Stimulated activated CD8-positive, alpha-beta memory T cell treated with anti-CD3 and anti-CD28 coated beads, Interleukin-7, amount 100 ng/mL, for 48 hours (primary cell): ENCODE measurements around the gene MOB3B.

ENCODE experiments used
- DNase-seq, 2 donors: peaks; one replicate each; pipeline ENCODE4 v3.0.0-alpha.2; 2020; ENCODE audit warnings: low read depth in 1 of 2; ENCODE audit errors: extremely low read depth in 1 of 2

MOB3B gene

GRCh38 chr9:27394826-27395201 is 134.8 kb downstream of the MOB3B start:
- no peak for DNase-seq

DNA sequence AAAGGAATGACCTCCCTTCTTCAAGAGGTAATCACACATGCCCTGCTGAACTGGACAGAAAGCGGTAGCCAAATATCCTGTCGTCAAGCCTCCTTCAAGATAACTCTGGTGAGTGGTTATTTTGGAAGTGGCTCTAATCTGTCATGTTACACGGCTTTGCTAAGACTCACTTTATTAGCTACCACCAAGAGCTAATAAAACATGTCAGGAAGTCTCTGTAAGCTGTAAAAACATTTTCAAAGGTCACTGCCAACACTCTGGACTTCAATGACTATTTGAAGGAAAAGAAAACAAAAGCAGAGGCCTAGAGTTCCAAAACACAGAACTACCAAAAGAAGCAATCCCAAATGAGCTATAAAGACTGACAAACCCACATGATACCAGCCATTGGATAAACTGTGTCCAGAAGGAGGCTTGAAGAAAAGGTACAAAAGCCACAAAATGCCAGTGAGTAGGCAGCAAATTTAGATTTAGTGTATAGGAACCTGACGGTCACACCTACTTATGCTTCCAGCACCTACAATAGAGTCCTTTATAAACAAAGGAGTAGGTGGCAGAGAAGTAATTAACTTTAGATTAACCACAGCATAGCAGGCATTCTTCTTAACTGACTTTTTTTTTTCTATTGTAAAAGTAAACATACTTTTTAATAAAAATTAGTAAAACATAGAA is 135.3 kb downstream of the MOB3B start:
- no peak for DNase-seq

DNA sequence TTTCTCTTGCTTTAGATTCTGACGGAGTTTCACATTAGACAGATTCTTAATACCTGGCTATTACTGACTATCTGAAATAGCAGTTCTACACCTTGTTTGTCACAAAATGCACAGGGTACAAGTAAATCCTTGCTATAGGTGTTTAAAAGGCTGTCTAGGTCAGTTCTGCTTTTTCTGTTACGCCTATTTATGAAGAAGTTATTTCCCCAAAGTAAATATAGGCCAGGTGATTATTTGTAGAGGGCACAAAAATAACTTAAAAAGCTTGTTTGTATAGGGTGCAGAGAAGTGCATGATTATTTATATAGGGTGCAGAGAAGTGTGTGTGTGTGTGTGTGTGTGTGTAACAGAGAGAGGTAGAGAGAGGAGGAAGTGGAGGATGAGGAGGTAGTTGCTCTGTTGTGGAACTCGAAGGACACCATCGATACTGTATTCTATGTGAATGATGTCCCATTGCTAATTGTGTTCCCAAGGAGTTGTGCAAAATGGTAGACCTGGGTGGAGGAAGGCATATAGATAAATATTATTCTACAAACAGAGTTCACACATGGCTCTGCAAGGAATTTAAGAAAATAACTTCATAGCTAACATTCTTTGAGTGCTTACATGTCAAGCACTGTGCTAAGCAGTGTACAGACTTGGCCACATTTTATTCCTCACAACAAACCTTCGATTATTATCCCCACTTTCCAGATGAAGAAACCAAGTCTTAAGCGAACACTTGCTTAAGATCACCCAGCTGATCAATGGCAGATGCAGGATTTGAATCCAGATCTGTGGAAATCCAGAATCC is 136.4 kb downstream of the MOB3B start:
- no peak for DNase-seq

DNA sequence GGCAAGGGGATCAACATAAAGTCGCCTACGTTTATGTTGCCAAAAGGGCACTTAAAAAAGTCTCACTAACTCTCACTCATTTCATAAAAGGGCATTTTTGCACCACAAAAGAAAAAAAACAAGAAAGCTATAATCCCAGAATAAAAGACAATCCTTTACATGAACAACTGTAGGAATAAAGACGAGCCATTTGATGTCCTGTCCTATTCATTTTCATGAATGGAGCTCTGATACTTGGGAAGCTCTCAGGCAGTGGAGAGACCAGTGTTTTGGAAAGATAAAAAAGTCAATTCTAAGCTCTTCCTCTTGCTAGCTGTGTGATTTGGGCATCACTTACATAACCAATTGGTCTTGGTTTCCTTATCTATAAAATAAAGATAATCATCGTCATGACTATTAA is 137.2 kb downstream of the MOB3B start:
- no peak for DNase-seq

GRCh38 chr9:27391040-27391895 is 138.3 kb downstream of the MOB3B start:
- DNase-seq, result no peak

DNA sequence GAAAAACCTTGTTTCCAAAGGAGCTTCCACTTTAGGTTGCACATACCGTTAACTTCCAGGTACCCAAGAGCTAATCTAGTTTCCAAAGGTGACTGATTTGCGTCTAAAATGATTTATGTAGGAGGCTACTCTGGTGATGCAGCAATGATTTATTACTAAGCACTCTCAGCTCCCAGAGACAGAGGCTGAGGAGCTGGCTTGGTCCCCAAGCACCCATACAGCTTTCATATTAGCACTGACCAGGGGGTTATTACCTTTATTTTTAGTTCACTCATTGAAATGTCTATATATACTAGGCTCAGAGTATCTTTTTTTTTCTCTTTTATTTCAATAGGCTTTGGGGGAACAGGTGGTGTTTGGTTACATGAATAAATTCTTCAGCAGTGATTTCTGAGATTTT is 141.5 kb downstream of the MOB3B start:
- no peak for DNase-seq

DNA sequence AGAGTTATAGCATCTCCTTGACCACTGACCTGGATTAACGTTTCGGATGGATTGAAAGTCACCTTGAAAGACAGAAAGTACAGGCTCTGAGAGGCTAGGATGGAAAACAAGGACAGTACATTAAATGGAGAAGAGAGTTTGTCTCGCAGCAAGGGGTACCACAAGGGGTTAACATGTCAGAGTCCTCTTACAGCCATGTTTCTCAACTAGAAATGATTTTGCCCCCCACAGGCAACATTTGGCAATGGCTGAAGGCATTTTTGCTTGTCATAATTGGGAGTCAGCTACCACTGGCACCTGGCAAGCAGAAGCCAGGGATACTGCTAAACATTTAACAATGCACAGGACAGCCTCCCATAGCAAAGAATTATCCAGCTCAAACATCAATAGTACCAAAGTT is 141.9 kb downstream of the MOB3B start:
- no peak for DNase-seq

GRCh38 chr9:27386571-27387091 is 143.0 kb downstream of the MOB3B start:
- no peak for DNase-seq

DNA sequence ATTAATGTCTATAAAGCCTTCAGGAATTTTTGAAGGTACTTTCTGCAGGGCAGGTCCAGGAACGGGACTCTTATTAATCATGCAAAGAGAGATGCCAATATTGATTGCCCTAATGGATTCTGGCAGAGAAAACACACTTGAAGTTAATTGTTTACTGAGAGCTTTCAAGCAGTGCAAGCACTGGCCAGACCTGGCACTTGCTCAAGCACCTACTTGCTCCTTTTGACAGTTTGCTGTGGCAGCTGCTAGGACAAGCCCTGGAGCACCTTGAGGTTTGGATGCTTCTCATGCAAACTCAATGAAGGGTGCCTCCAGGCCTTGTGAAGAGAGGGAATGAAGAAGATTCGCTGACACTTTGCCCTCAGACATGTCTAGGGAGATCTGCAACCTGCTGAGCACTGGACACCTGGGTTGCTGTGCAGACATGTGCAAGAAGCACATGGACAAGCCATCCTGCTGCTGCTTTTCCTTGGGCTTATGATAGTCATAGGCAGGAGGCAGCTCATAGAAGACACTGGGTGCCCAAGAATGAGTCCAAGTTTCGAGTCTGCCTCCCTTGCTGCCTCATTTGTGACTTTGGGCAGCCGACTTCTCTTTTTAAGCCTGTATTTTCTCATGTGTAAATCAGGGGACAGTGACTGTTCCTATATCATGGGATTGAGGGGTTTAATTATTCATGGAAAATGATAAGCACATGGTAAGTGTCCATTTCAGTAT is 143.8 kb downstream of the MOB3B start:
- DNase-seq, result no peak

DNA sequence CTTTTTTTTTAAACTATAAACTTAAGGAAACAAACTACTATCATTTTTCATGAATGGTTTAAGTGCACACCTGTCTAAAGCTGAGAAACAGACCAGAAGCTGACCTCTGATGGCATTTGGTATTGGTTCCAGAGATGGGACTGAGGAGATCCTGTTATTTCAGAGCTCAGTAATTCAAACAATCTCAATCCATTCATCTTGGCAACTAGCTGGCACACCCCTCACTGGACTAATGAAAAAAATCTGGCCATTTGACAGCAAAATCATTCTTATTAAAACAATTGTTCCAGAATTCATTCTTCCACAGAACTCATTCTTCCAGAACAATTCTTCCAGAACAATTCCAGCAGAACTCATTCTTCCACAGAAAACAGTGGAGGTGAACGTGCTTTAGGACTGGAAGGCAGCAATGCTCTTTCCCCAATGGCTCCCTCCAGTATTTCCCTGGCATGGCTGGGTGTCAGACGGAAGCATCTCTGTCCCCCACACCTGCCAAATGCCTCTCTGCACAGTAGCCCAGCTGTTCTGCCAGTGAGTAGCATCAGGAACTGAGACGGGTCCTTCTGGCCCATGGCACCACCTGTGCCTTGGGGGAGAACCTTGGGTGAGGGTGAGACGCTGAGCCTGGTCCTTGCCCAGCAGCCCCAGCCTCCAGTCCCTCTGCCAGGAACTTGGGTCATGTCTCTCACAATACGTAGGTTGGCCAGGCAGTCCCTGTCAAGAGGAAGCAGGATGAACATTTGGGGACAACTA is 145.2 kb downstream of the MOB3B start:
- no peak for DNase-seq

GRCh38 chr9:27383524-27383923 is 146.1 kb downstream of the MOB3B start:
- no peak for DNase-seq

DNA sequence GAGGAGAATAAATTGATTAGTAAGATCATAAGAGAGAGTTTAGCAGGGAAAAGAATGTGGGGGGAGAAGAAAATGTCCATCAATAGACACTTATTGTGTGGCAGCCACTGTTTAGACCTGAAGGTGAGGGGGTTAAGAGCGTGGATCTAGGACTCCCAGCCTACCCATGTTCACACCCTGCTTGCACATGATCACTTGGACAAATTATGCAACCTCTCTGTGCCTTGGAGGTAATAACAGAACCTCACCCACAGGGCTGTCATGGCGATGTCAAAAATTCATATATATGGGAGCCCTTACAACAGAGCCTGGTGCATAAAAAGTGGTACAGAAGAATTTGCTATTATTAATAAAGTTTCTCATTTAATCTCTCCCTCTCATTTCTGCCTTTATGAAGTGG is 146.6 kb downstream of the MOB3B start:
- no peak for DNase-seq

DNA sequence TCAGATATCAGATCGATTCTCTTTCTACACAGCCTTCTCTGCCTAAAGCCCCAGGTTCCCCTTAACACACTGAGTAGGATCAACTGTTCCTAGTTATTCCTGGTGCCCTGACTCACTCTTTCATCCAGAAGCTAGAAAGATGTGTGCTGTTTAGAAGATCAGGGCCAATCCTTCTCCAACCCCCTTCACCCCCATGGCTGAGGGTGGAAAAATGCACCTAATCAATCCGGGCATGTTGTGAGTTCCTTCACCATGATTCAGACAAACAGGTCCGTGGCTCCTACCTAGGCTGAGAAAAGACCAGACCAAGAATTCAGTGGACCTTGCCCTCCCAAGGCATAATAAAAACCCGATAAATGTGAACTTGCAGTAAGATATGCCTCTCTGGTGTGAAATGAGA is 147.3 kb downstream of the MOB3B start:
- DNase-seq, result no peak

DNA sequence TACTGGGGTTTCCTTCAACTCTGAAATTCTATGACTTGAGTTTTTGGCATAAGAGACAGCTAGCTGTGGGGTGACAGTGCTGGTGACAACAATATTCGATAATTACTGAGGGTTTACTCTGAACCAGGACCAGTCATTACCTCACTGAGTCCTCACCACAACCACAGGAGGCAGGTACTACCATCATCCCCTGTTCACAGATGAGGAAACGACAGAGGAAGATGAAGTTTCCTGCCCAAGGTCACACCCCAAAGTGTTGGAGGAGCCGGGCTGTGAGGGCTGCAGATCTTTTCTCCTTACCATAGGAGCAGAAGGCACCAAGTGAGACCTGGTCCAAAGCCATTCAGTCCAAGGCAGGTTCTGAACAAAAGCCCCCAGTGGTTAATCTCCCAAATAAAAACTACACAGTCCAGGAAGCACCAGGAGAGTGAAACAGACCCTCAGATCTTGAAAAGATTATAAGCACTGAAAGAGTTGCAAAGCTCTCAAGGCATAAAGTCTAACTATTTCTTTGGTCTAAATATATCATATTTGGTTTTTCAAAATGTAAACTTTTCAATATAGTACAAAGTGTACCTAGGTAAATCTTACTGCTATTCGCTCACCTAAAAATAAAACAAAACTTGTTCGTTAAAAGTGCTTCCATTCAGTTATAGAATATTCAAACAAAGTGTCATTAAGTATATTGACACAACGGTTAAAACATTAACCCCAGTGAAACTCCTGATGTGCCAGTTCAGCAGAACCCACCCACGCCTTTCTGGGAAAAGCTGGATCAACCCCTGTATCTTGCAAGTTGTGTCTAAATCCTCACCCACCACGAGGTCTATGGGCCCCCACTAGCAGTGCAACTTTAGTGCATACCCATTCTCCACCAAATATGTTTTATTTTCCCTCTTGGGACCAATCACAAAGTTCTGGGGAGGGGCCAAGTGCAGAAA is 150.0 kb downstream of the MOB3B start:
- no peak for DNase-seq

DNA sequence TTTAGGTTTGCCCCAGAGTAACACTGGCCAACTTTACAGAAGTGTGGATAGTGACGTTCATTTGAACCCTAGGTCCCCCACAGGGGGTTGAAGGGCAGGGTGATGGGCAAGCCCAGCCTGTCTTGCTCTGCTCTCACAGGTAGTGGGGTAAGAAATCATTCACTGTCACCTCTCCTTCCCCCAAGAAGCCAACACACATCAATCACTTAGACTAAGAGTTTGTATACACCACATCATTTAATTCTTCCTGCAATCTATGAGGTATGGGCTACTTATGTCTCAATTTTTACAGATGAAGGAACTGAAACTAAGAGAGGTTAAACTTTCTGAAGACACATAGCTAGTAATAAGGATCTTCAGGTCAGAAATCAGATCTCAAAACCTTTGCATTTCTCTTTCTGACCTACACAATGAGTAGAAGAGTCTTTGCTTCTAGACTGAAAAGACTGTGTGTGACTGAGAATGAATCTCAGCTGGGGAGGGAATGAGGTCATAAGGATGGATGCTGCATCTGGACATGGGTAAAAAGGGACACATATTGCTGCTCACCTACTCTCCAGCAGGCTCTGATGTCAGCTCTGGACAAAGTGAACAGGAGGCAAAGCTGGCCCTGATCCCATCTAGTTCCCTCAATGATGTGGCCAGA is 151.7 kb downstream of the MOB3B start:
- no peak for DNase-seq

GRCh38 chr9:27377147-27377807 is 152.3 kb downstream of the MOB3B start:
- no peak for DNase-seq

- DNase-seq, result no peak
These were observed 155.8 kb downstream of the MOB3B start for GRCh38 chr9:27373851-27374250.

DNA sequence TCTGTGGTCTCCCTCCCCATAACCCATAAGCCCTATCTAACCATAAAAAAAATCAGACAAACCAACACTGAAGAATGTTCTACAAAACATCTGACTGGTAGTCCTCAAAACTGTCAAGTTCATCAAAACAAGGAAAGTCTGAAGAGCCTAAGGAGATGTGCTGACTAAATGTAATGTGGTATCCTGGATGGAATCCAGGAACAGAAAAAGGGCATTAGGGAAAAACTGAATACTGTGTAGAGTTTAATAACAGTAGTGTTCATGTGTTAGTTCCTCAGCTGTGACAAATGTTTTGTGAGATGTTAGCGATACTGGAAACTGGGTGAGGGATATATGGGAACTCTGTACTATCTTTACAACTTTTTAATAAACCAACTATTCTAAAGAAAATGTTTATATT is 157.0 kb downstream of the MOB3B start:
- no peak for DNase-seq
